Activated naive CD4-positive, alpha-beta T cell treated with anti-CD3 and anti-CD28 coated beads, Interleukin-2, amount 50 U/mL, for 72 hours (primary cell): ENCODE results near the gene PHACTR2. TPM values are rescaled to one million over a fixed set of nuclear protein-coding genes. Genes with fewer than 3 reads are reported as not detected.
"Not testable (repeated sequence)": the region's sequence is repeated elsewhere in the genome, so short reads cannot be mapped to it uniquely, and the experiment has no call there.

Source experiments
- ATAC-seq, 2 donors: fragments of 150-1000 bp; cut with Tn5 transposase; 2 replicates each; pipeline ENCODE4 v1.10.0; 2021; ENCODE audit warnings: mild to moderate bottlenecking in 2 of 2, moderate library complexity in 2 of 2
- DNase-seq, 2 donors: peaks; one replicate each; pipeline ENCODE4 v3.0.0; 2021 to 2022; ENCODE audit warnings: low spot score in 2 of 2
- H3K27ac Mint-ChIP-seq, 2 donors: one replicate each; pipeline ENCODE4 v1.8.0; 2022; ENCODE audit warnings: mild to moderate bottlenecking in 2 of 2, mixed read lengths in 2 of 2
- H3K36me3 Mint-ChIP-seq, 2 donors: one replicate each; pipeline ENCODE4 v1.8.0; 2022; ENCODE audit warnings: mixed read lengths in 2 of 2
- H3K9me3 Mint-ChIP-seq, 2 donors: one replicate each; pipeline ENCODE4 v1.8.0; 2022; ENCODE audit warnings: mixed read lengths in 2 of 2
- total RNA-seq, 2 donors: library from RNA; stranded (reverse); gene quantifications; one replicate each; pipeline ENCODE4 v1.2.3, GENCODE V29; 2022

Gene PHACTR2
- total RNA-seq, 2 donors from 2014 or later = 20.5 to 23.9 TPM

- no peak for ATAC-seq
- H3K27ac Mint-ChIP-seq = no peak overlapping the region
- H3K36me3 Mint-ChIP-seq = no peaks in the 10 kb centered on the region
Measured at GRCh38 chr6:143707697-143708096, 29.9 kb downstream of the PHACTR2 start.

GRCh38 chr6:143708889-143709288 lies 31.1 kb downstream of the PHACTR2 start:
- Mint-ChIP-seq H3K27ac (no peak overlapping the region), H3K36me3 (no peaks in the 10 kb centered on the region), H3K9me3 (no peaks in the 10 kb centered on the region)
- no peak for ATAC-seq
- no peak for DNase-seq

More at GRCh38 chr6:143707697-143708096, 29.9 kb downstream of the PHACTR2 start:
- no peak for DNase-seq
- no peaks in the 10 kb centered on the region for H3K9me3 Mint-ChIP-seq

GRCh38 chr6:143711714-143712113 lies 33.9 kb downstream of the PHACTR2 start:
- H3K36me3 Mint-ChIP-seq = no peaks in the 10 kb centered on the region

GRCh38 chr6:143718472-143718871 lies 40.7 kb downstream of the PHACTR2 start:
- Mint-ChIP-seq H3K9me3 (peaks cover 9% of the 10 kb centered on the region in 2 donors), H3K27ac (no peak overlapping the region), H3K36me3 (peaks cover 0 to 9% of the 10 kb centered on the region in 2 donors)
- ATAC-seq (no peak), DNase-seq (no peak)

More at GRCh38 chr6:143711714-143712113, 33.9 kb downstream of the PHACTR2 start:
- H3K9me3 Mint-ChIP-seq = peaks cover 0 to 4% of the 10 kb centered on the region in 2 donors
- no peak overlapping the region for H3K27ac Mint-ChIP-seq
- ATAC-seq = no peak
- no peak for DNase-seq

- Mint-ChIP-seq H3K36me3 (peaks cover 0 to 17% of the 10 kb centered on the region in 2 donors), H3K27ac (no peak overlapping the region), H3K9me3 (peaks cover 6 to 9% of the 10 kb centered on the region in 2 donors)
- DNase-seq (no peak), ATAC-seq (no peak)
Measured at GRCh38 chr6:143721642-143722041, 43.9 kb downstream of the PHACTR2 start.

GRCh38 chr6:143724876-143725275 lies 47.1 kb downstream of the PHACTR2 start:
- DNase-seq = no peak
- ATAC-seq = no peak
- Mint-ChIP-seq H3K9me3 (peaks cover 11 to 13% of the 10 kb centered on the region in 2 donors), H3K27ac (no peak overlapping the region), H3K36me3 (peaks cover 5 to 17% of the 10 kb centered on the region in 2 donors)

- Mint-ChIP-seq H3K27ac (no peak overlapping the region), H3K36me3 (peaks cover 5 to 17% of the 10 kb centered on the region in 2 donors), H3K9me3 (peaks cover 11 to 13% of the 10 kb centered on the region in 2 donors)
- no peak for ATAC-seq
- no peak for DNase-seq
Measured at GRCh38 chr6:143726015-143726647, 48.4 kb downstream of the PHACTR2 start.

- peaks cover 11 to 13% of the 10 kb centered on the region in 2 donors for H3K9me3 Mint-ChIP-seq
- DNase-seq = no peak
Measured at GRCh38 chr6:143727035-143727434, 49.3 kb downstream of the PHACTR2 start.

GRCh38 chr6:143731789-143732188 lies 54.0 kb downstream of the PHACTR2 start:
- DNase-seq (no peak), ATAC-seq (no peak)
- Mint-ChIP-seq H3K27ac (peak overlapping the region; percentile 7 to 45), H3K36me3 (peaks cover 0 to 5% of the 10 kb centered on the region in 2 donors), H3K9me3 (peaks cover 4 to 5% of the 10 kb centered on the region in 2 donors)

More at GRCh38 chr6:143727035-143727434, 49.3 kb downstream of the PHACTR2 start:
- peaks cover 5 to 17% of the 10 kb centered on the region in 2 donors for H3K36me3 Mint-ChIP-seq
- no peak for ATAC-seq
- H3K27ac Mint-ChIP-seq = peak overlapping the region in 1 of 2 donors; percentile 6

GRCh38 chr6:143732536-143732935 lies 54.8 kb downstream of the PHACTR2 start:
- peak overlapping the region in 1 of 2 donors; percentile 45 for H3K27ac Mint-ChIP-seq
- ATAC-seq (no peak), DNase-seq (no peak)
- no peaks in the 10 kb centered on the region for H3K9me3 Mint-ChIP-seq
- H3K36me3 Mint-ChIP-seq = no peaks in the 10 kb centered on the region

GRCh38 chr6:143733510-143733909 lies 55.7 kb downstream of the PHACTR2 start:
- Mint-ChIP-seq H3K9me3 (no peaks in the 10 kb centered on the region), H3K27ac (no peak overlapping the region), H3K36me3 (no peaks in the 10 kb centered on the region)
- DNase-seq (no peak), ATAC-seq (peak in 1 of 2 donors; percentile 33)

- ATAC-seq = no peak
- no peak overlapping the region for H3K27ac Mint-ChIP-seq
- no peak for DNase-seq
- peaks cover 0 to 3% of the 10 kb centered on the region in 2 donors for H3K9me3 Mint-ChIP-seq
- H3K36me3 Mint-ChIP-seq = peaks cover 0 to 5% of the 10 kb centered on the region in 2 donors
Measured at GRCh38 chr6:143734641-143735063, 56.9 kb downstream of the PHACTR2 start.

- not testable (repeated sequence) for DNase-seq, H3K9me3 Mint-ChIP-seq, H3K36me3 Mint-ChIP-seq, ATAC-seq, H3K27ac Mint-ChIP-seq
Measured at GRCh38 chr6:143738072-143738690, 60.4 kb downstream of the PHACTR2 start.

- Mint-ChIP-seq H3K27ac (peak overlapping the region; percentile 48 to 92), H3K36me3 (peaks cover 0 to 8% of the 10 kb centered on the region in 2 donors), H3K9me3 (peaks cover 0 to 5% of the 10 kb centered on the region in 2 donors)
- no peak for DNase-seq
- peak in 1 of 2 donors; percentile 49 for ATAC-seq
Measured at GRCh38 chr6:143739341-143739851, 61.6 kb downstream of the PHACTR2 start.

- ATAC-seq = no peak
- DNase-seq = no peak
- Mint-ChIP-seq H3K36me3 (peaks cover 0 to 8% of the 10 kb centered on the region in 2 donors), H3K27ac (no peak overlapping the region), H3K9me3 (peaks cover 0 to 5% of the 10 kb centered on the region in 2 donors)
Measured at GRCh38 chr6:143740213-143740612, 62.4 kb downstream of the PHACTR2 start.

GRCh38 chr6:143741480-143741879 lies 63.7 kb downstream of the PHACTR2 start:
- DNase-seq = no peak
- Mint-ChIP-seq H3K9me3 (peaks cover 0 to 5% of the 10 kb centered on the region in 2 donors), H3K27ac (peak overlapping the region in 1 of 2 donors; percentile 60), H3K36me3 (peaks cover 0 to 8% of the 10 kb centered on the region in 2 donors)
- no peak for ATAC-seq
